Measurements from ENCODE around the gene OBSCN. TPM values are rescaled to one million over a fixed set of nuclear protein-coding genes. Genes with fewer than 3 reads are reported as not detected.

Gene OBSCN
- total and polyA plus RNA-seq, 4 donors = 0.54 to 5.6 (median 2.7) TPM

DNA sequence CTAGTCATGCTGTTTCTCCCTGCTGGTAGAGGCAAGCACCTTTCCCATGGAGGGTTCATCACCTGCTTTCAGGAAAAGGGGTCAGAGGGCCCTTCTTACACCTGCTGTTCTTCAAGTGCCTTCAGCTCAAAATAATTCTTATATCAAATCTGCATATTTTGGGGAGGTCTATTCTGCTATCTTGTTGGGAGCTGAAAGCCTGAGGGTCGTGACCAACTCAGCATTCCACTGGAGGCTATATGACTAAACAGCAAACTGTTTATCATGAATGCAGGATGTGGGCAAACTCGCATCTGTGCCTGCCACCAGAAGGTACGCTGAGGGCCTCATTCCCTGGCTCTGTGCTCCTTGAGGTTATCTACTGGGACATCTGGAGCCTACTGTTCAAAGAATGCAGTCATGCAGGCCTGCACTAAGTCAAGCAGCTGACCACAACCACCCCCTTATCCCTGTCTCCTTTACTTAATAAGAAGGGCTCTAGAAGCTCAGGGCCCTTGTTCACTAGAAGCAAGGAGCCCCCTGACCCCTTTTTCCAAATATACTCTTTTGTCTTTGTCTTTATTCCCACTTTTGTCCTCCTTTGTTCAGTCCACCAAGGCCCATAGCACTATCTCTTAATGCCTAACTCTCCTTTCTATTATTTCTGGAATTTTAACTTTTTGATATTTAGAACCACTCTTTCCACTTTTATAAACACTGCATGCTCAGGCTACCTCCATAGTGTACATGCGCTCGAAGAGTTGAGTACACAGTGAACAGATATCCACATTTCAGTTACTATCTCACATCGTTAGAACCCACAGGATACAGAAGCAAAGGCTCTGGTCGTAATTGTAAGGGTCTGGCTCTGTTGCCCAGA lies 213.4 kb downstream of the OBSCN start:
- TF ChIP-seq JUND (IDR thresholded peaks at IDR 0.05) (no peak), HNF4G (IDR thresholded peaks at IDR 0.05) (no peak), YY1 (IDR thresholded peaks at IDR 0.05) (no peak), GABPA (IDR thresholded peaks at IDR 0.05 in 1 of 2, conservative IDR thresholded peaks at IDR 0.05 in 1 of 2) (no peak), SP1 (IDR thresholded peaks at IDR 0.05) (no peak), NR2F2 (IDR thresholded peaks at IDR 0.05) (no peak), HNF4A (conservative IDR thresholded peaks at IDR 0.05) (no peak), FOXA2 (IDR thresholded peaks at IDR 0.05) (no peak), EGR1 (IDR thresholded peaks at IDR 0.05; ENCODE audit: low read depth in 2 of 2) (no peak), TAF1 (conservative IDR thresholded peaks at IDR 0.05) (no peak), RAD21 (IDR thresholded peaks at IDR 0.05) (no peak), FOXA1 (IDR thresholded peaks at IDR 0.05) (no peak), RXRA (IDR thresholded peaks at IDR 0.05) (no peak)
- TF ChIP-seq, protein P1, sequence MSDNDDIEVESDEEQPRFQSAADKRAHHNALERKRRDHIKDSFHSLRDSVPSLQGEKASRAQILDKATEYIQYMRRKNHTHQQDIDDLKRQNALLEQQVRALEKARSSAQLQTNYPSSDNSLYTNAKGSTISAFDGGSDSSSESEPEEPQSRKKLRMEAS (IDR thresholded peaks at IDR 0.05) = no peak
- TF ChIP-seq, protein P2, sequence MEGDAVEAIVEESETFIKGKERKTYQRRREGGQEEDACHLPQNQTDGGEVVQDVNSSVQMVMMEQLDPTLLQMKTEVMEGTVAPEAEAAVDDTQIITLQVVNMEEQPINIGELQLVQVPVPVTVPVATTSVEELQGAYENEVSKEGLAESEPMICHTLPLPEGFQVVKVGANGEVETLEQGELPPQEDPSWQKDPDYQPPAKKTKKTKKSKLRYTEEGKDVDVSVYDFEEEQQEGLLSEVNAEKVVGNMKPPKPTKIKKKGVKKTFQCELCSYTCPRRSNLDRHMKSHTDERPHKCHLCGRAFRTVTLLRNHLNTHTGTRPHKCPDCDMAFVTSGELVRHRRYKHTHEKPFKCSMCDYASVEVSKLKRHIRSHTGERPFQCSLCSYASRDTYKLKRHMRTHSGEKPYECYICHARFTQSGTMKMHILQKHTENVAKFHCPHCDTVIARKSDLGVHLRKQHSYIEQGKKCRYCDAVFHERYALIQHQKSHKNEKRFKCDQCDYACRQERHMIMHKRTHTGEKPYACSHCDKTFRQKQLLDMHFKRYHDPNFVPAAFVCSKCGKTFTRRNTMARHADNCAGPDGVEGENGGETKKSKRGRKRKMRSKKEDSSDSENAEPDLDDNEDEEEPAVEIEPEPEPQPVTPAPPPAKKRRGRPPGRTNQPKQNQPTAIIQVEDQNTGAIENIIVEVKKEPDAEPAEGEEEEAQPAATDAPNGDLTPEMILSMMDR (IDR thresholded peaks at IDR 0.05; ENCODE audit: low read depth, low read length, missing input control) = no peak
- TF ChIP-seq, protein P3, sequence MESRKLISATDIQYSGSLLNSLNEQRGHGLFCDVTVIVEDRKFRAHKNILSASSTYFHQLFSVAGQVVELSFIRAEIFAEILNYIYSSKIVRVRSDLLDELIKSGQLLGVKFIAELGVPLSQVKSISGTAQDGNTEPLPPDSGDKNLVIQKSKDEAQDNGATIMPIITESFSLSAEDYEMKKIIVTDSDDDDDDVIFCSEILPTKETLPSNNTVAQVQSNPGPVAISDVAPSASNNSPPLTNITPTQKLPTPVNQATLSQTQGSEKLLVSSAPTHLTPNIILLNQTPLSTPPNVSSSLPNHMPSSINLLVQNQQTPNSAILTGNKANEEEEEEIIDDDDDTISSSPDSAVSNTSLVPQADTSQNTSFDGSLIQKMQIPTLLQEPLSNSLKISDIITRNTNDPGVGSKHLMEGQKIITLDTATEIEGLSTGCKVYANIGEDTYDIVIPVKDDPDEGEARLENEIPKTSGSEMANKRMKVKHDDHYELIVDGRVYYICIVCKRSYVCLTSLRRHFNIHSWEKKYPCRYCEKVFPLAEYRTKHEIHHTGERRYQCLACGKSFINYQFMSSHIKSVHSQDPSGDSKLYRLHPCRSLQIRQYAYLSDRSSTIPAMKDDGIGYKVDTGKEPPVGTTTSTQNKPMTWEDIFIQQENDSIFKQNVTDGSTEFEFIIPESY (IDR thresholded peaks at IDR 0.05) = no peak
- TF ChIP-seq, protein P4, sequence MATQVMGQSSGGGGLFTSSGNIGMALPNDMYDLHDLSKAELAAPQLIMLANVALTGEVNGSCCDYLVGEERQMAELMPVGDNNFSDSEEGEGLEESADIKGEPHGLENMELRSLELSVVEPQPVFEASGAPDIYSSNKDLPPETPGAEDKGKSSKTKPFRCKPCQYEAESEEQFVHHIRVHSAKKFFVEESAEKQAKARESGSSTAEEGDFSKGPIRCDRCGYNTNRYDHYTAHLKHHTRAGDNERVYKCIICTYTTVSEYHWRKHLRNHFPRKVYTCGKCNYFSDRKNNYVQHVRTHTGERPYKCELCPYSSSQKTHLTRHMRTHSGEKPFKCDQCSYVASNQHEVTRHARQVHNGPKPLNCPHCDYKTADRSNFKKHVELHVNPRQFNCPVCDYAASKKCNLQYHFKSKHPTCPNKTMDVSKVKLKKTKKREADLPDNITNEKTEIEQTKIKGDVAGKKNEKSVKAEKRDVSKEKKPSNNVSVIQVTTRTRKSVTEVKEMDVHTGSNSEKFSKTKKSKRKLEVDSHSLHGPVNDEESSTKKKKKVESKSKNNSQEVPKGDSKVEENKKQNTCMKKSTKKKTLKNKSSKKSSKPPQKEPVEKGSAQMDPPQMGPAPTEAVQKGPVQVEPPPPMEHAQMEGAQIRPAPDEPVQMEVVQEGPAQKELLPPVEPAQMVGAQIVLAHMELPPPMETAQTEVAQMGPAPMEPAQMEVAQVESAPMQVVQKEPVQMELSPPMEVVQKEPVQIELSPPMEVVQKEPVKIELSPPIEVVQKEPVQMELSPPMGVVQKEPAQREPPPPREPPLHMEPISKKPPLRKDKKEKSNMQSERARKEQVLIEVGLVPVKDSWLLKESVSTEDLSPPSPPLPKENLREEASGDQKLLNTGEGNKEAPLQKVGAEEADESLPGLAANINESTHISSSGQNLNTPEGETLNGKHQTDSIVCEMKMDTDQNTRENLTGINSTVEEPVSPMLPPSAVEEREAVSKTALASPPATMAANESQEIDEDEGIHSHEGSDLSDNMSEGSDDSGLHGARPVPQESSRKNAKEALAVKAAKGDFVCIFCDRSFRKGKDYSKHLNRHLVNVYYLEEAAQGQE (IDR thresholded peaks at IDR 0.05) = no peak
- TF ChIP-seq, protein P5, sequence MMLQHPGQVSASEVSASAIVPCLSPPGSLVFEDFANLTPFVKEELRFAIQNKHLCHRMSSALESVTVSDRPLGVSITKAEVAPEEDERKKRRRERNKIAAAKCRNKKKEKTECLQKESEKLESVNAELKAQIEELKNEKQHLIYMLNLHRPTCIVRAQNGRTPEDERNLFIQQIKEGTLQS (IDR thresholded peaks at IDR 0.05) = no peak
- Histone ChIP-seq H3K36me3 (ENCODE audit: control insufficient read depth in 4 of 4, insufficient read depth in 3 of 4, low read depth in 1 of 4, low read length in 3 of 4) (no peaks in the 10 kb centered on the region), H3K27ac (ENCODE audit: low read depth in 1 of 2, low read length in 2 of 2) (no peak overlapping the region), H3K9ac (ENCODE audit: low read depth in 1 of 2, low read length in 2 of 2) (no peak overlapping the region), H3K4me1 (ENCODE audit: control insufficient read depth in 4 of 4, insufficient read depth in 4 of 4, low read length in 3 of 4) (peaks cover 2 to 13% (median 9%) of the 10 kb centered on the region in 4 donors), H3K4me3 (ENCODE audit: low read depth in 1 of 3, low read length in 3 of 3) (no peak overlapping the region), H3K27me3 (ENCODE audit: control insufficient read depth in 4 of 4, insufficient read depth in 4 of 4, low read length in 3 of 4) (peaks cover 0 to 2% (median under 1%) of the 10 kb centered on the region in 4 donors), H3K9me3 (ENCODE audit: control insufficient read depth in 4 of 4, low read length in 3 of 4) (no peaks in the 10 kb centered on the region)
- WGBS = 91% methylated on average over 7 of the region's 7 CpGs
- no peak for DNase-seq (ENCODE audit: low spot score)
